Stimulated activated CD8-positive, alpha-beta memory T cell treated with anti-CD3 and anti-CD28 coated beads, Interleukin-12 subunit alpha, Interleukin-12 subunit beta, amount 100 ng/mL, for 4 hours (primary cell): ENCODE measurements around the gene CD300LF.

Experiments used
- DNase-seq: peaks from one replicate; pipeline ENCODE4 v3.0.0-alpha.2; 2020; ENCODE audit warnings: low read depth

Gene CD300LF

DNA sequence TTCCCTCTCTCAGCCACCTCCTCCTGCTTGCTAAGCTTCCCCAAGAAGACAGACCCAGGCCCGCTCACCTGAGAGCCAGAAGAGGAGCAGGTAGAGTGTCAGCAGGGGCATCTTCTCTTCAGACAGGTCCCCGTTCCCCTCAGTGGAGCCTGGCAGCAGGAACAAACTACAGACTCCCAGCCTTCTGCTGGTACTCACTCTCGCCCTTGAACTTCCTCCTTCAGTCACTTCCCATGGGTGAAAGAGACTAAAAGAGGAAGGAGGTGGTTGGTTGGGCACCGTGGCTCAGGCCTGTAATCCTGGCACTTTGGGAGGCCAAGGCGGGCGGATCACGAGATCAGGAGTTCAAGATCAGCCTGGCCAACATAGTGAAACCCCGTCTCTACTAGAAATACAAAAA lies at the start of gene CD300LF:
TSS of gene CD300LF (minus strand) at position 168 of the 400 bp plus-strand sequence. CDS start at position 111, 57 bp downstream.
- DNase-seq: no peak

DNA sequence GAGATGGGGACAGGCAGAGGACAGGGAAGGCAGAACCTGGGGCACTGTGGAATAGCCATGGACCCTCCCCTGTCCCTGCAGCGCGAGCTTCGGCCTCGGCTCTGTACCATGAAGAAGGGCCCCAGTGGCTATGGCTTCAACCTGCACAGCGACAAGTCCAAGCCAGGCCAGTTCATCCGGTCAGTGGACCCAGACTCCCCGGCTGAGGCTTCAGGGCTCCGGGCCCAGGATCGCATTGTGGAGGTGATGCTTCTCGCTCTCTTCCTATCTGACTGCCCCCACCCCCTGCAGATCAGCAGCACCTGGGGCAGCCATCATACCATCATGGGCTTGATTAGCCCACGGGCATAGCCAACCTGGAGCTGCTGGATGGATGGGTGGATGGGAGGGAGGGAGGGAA lies 49.2 kb upstream of the CD300LF start:
- DNase-seq: no peak

DNA sequence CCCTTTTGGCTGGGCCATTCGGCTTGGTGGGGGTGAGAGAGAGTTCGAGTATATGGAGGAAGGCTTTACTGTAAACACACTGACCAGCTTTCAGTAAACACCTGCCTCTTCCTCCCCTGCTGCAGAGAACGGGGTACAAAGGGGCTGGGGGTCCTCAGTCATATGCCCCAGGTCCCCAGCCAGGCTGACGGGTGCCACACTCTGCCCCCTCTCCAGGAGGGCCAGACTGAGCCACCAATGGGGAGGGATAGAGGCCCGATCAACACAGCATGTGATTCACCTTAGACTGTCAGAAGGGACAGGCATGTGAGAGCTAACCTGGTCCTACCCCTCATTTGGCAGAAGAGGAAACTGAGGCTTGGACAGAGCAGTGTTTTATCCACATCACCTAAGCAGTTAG lies 48.7 kb upstream of the CD300LF start:
- no peak for DNase-seq

DNA sequence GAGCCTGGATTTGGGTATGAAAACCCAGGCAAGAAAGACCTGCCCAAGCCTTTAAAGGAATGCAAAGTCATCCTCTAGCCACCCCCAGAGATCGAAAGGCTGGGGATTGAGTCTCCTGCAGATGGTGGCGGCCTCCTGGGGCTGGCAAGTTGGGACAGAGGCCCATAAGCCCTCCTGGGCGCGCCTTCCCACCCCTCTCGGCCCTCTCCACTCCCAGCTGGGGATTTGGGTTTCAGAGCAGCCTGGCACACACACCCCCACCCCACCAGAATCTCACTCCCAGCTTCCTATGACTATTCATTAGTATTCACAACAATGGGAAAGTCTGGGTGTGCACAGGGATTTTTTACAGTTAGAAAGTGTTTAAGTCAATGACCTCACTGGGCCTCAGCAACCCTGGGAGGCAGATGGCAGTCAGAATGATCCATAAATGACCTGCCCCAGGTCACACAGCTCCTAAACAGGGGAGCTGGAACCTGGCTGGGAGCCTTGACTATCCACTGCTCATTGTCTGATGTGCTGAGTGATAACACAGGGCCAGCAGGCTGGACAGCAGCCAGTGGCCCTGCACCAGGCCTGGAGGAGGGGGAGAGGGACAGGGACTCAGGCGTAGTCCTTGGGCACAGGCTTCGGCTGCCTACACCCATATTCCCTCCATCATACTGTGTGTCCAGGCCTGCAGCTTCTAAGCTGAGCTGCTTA lies 47.8 kb upstream of the CD300LF start:
- no peak for DNase-seq

DNA sequence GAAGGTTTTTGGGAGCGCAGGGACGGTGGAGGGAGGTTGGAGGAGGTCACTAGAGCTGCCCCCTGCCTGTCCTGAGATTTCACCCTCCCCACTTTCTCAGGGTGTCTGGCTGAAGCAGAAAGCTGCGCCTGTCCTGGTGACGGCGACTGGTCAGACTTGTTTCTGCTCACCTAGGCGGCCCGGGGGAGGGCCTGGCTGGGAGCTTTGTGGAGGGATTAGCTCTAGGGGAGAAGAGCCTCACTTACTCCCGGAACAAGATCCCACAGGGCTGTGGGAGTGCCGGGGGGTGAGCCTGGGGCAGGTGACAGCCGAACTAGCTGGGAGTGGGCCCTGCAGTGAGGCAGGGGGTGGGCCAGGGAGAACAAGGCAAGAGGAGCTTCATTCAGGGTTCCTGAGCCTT lies 47.2 kb upstream of the CD300LF start:
- DNase-seq: no peak

DNA sequence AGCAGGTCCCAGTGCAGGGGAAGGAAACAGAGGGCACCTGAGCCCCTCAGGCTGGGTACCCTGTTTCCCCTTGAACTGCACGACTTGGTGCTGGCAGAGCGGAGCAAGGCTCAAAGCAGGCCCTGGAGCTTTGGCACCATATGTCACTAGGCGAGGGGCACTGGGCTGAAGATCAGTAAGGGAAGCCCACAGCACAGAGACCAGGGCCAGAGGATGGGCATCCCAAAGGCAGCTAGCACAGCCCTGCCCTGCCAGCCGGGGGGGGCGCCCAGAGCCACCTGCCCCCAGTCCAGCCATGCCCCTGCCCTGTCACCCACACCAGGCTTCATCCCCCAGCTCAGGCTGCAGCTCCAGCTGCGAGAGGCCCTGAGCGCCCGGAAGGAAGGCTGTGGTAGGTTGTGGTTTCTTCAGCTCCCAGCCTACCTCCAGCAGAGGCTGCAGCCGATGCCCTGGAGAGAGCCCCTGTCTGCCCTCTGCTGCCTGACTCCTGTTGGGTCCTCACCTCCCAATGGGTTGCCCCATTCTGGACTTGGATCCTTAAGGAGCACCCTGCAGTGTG lies 46.6 kb upstream of the CD300LF start:
- no peak for DNase-seq

DNA sequence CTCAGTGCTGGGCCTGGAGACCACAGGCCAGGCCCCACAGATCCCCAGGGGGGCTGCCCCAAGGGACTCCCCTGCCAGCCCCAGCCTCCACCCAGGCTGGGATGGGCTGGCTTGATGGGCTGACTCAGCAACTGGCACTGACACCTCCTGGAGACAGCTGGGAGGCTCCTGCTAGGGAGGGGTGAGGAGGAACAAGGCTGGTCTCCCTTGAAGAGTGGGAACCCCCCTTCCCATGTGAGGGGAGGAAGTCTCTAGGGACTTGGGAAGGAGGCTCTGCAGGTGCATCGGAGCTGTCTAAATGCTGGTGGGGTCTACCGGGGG lies 46.1 kb upstream of the CD300LF start:
- DNase-seq: no peak

DNA sequence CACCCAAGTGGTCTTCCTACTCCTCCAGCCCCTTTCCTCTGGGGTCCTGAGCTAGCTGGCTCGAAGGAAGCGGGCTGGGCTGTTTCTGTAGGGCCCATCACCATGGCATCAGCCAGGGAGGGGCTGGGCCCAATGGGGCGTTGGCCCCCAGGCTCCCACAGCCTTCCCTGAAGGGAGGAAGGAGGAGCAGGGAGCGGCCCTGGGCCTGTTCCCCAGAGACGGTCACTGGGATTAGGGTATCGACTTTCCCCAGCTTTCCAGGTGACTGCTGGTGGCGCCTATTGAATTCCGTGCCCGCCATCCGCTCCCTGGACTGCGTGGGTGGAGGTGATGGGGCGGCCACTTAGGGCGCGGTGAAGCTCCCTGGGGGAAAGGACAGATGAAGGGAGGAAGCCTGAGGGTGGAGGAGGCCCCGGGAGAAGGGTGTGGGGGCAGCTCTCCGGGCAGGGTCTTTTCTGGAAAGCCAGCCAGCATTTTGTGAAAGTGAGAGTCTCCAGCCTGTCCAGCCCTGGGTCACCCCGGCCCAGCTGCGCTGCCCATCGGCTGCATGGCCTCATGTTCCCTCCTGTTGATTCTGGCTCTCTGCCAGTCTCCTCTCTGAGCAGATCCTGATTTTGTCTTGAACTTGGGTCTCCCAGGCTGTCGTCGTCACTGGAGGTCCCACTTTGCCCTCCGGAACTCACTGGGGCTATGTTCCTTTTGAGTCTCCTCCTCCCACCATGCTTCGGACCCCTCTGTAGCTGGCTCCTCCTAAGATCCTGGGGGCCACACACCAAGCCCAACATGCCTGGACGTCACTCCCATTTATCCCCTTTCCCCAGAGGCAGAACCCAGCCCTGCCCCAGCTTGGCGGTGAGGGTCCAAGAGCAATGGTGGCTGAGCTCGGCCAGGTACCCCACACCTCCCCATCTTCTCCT lies 45.5 kb upstream of the CD300LF start:
- no peak for DNase-seq

DNA sequence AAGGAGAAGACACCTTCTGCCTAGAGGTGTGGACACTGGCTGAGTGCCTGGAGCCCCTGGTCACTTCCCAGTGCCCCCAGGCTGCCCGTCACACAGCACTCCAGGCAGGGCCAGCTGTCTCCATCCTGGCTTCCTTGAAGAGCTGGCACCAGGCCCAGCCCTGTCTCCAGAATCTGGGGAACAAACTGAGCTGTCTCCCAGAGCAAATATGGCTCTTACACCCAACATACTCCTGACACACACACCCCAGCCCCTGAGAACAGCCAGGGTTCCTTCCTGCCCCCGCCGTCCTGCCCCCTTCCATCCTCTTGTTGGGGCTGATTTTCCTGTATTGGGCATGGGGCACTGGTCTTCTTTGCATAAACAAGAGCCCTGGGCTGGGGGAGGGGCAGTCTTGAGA lies 44.8 kb upstream of the CD300LF start:
- no peak for DNase-seq

DNA sequence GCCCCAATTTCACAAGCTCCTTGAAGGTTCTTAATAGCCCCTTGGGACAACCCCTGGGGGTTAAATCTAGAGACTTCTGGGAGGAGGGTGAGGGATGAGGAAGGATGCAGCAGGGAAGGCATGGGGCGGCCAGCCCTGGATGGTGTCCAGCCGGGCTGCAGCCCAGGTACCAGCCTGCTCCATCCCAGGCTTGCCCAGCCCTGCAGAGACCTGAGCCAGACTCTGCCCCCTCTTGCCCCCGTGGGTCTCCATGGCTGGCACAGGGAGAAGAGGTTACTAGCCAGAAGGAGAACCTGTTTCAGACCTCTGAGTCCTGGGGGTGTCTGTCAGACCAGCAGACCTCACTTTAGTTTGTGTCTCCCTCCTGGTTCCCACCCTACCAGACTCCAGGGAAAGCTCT lies 44.2 kb upstream of the CD300LF start:
- no peak for DNase-seq

DNA sequence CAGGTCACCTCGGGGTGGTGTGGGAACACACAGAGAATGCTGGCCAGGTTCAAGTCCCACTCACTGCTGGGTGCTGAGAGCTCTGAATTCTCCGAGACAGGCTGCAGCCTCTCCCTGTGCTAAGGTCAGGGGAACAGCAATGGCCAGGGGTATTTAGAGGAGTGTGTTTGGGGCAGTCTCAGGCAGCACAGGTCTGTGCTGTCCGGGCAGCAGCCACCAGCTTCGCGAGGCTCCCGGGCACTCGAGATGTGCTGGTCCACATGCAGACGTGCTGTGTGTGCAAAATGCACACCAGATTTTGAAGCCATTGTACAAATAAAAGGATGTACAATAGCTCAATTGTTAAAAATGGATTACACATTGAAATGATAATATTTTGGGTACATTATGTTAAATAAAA lies 42.8 kb upstream of the CD300LF start:
- DNase-seq: no peak

DNA sequence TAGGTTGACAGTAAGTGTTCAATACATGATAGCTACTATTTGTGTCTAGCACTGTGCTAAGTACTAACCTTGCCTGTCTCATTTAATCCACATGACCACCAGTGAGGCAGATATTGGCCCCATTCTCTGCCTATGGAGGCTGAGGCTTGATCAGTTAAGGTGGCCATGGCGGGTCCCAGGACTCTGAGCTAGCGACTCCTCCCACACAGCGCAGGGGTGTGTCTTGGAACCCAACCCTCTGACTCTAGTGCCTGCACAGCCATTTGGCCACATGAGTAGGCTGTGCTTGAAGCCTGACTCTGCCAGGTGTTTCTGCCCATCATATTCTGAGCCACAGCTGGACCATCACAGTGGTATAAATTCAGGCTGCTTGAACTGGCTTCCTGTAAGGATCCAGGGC lies 42.1 kb upstream of the CD300LF start:
- no peak for DNase-seq

DNA sequence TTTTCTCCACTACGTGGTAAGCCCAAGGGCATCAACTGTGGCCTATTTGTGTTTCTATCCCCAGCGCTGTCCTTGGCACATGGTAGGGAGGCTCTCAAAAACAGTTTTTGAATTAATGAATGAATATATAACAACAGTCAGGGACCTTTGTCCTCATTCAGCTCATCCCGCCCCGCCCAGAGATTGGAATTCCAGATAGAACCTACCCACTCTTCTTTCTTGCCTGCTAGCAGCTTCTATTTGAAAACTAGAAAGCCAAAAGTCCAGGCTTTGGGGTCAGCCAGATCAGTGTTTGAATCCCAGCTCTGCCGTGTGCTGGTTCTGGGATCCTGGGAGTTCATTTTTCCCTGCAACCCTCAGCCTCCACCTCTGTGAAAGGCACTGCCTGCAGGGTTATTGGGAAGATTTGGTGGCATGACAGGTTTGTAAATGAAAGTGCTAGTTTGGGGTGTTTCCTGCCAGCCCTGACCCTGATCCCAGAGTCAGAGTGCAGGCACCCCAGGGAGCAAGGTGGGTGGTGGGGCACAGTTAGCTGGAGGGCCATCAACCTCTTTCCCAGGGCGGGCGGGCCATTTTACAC lies 40.2 kb upstream of the CD300LF start:
- DNase-seq: no peak

DNA sequence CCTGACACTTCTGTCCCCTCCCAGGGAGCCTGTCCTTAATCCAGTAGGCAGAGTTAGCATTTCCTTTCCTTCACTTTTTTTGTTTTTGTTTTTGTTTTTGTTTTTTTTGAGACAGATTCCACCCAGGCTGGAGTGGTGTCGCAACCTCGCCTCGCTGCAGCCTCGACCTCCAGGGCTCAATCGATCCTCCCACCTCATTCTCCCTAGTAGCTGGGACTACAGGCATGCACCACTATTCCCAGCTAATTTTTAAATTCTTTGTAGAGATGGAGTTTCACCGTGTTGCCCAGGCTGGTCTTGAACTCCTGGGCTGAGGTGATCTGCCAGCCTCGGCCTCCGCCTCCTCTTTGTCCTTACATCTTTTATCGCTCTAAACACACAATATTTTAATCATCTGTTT lies 39.7 kb upstream of the CD300LF start:
- no peak for DNase-seq

DNA sequence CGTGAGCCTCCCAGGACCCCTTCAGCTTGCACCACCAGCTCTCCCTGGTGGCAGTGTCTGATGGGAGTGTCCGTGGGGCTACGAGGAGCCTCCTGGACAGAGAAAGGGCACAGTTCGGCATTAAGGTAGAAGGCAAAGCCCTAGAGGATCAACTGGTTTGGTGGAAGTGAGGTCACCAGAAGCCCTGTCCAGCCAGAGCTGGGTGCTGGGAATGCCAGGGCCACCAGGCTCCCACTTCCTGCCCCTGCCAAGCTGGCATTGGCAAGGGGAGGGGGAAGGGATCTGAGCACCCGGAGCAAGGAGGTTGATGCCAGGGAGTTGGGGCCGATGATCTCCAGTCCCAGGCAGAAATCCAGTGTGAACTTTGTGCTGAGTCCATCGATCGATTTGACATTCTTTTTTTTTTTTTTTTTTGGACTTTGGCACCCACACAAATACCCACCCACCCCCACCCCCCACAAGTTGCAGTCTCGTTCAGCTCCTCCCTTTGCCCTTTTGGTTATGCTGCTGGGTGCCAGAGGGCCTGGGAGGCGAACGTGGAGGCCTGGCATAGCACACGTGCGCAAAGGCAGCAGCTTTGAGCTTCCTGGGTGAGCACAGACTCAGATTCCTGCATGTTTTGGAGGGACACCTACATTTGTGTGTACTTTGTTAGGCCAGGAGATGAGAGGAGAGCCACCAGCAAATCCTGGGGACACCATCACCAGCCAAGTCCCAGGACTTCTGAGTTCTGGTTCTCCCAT lies 37.8 kb upstream of the CD300LF start:
- DNase-seq: no peak

DNA sequence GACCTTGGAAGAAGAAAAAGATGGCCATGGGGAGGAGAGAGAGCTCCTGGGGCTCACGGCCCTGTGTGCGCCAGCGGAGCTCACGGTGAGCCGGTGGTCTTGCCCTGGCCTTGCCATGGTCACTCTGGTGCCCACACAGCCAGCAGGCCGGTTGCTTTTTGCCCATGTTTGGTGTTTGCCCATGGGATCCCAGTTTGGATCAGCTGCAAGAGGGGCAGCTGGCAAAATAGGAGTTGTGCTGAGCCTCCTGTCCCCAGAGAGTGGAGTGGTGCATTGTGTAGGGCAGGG lies 37.3 kb upstream of the CD300LF start:
- no peak for DNase-seq

DNA sequence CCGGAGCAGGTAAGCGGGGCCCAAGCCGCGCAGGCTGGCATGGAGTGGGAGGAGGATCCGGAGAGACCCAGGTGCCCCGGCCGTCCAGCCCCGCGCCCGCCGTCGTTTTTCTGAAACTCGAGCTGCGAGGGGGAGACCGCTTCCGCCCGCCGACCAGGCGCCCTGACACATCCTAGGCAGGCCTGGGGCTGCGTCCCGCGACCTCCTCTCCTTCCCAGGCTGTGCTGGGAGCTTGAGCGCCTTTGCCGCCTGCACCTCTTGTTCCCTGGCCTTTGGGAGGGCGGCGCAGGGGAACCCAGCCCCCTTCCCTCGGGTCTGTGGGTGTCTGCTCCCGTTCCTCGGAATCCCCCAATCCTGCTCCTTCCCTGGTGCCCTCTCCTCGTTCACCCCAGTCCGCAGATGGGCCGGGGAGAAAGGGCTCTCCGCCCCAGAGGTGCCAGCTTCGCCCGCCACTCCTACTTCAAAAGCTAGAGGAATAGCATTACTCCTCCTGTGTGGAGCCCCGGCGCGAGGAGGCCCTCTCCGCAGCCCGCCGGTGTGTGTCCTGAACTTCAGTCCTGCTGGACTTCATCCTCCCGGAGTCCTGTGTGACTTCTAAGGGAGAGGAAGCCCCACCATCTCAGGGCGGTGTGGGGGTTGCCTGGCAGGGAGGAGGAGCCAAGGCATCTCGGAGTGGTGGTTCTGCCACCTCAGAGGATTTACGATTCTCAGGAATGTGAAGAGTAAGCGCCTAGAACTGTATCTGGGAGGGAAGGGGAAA lies 36.7 kb upstream of the CD300LF start:
- DNase-seq: no peak

DNA sequence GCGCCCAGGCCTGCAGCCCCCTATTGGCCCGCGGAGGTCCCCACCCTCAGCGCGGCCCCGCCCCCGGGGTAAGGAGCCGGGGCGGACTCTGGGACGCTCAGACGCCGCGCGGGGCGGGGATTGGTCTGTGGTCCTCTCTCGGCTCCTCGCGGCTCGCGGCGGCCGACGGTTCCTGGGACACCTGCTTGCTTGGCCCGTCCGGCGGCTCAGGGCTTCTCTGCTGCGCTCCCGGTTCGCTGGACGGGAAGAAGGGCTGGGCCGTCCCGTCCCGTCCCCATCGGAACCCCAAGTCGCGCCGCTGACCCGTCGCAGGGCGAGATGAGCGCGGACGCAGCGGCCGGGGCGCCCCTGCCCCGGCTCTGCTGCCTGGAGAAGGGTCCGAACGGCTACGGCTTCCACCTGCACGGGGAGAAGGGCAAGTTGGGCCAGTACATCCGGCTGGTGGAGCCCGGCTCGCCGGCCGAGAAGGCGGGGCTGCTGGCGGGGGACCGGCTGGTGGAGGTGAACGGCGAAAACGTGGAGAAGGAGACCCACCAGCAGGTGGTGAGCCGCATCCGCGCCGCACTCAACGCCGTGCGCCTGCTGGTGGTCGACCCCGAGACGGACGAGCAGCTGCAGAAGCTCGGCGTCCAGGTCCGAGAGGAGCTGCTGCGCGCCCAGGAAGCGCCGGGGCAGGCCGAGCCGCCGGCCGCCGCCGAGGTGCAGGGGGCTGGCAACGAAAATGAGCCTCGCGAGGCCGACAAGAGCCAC lies 36.0 kb upstream of the CD300LF start, which contains the start of gene NHERF1:
TSS of gene NHERF1 (plus strand) at position 100 of the 750 bp plus-strand sequence. CDS start at position 319, 219 bp downstream.
- DNase-seq: peak; percentile 95

DNA sequence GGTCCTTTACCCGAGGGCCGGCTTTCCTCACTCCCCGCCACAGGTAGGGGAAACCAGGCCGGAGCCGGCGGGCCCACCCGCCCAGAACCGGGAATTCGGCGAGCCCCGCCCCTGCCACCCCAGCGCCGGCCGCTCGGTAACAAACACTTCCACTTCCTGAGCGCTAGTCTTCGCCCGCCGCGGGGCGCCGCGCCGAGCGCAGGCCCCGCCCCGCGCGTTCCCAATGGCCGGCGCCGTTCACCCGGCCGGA lies 35.5 kb upstream of the CD300LF start:
- DNase-seq: no peak

DNA sequence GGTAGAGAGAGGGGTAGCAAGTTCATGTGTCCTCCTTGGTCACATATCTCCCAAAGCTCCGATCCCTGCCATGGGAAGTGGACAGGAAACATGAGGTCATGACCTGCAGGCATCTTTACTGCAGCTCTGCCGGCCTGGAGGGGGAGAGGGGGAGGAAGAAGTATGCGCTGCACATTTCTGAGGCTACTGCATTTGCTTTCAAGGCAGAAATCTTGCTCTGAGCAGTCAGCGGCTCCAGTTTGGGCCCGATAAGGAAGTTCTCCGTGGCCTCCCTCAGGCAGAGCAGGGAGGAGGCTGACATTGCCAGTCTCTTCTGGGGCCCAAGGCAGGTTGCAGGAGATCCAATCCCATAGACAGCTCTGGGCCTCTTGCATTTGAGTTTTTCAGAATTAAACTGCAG lies 34.2 kb upstream of the CD300LF start:
- DNase-seq: no peak

DNA sequence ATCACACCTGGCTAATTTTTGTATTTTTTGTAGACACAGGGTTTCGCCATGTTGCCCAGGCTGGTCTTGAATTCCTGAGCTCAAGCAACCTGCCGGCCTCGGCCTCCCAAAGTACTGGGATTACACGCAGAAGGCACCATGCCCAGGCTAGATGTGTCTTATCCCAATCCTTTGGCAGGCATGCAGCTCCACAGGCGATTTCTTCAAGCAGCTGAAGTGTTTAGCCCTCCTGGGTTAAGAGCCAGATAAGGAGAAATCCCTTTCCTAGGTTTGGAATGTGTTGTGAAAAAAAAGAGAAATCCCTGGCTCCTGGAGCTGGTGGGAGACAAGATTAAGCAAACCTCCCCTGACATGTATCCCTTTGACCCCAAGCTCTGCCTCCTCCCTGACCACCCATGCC lies 33.7 kb upstream of the CD300LF start:
- no peak for DNase-seq
